Neural progenitor cell (in vitro differentiated cells): ENCODE measurements around the gene KRT13. TPM values are rescaled to one million over a fixed set of nuclear protein-coding genes. Genes with fewer than 3 reads are reported as not detected.

ENCODE experiments used
- DNase-seq: peaks from one replicate; pipeline ENCODE4 v3.0.0-alpha.2; 2016; ENCODE audit warnings: low spot score
- H2AFZ ChIP-seq: fragments of 200-600 bp; sonication (generic); replicated peaks from 2 replicates; pipeline ENCODE4 v1.6.1; 2016; ENCODE audit warnings: antibody characterized with exemption
- H3F3A ChIP-seq: fragments of 200-600 bp; sonication (generic); 2 replicates; pipeline ENCODE4 v1.6.1; 2016; ENCODE audit warnings: antibody characterized with exemption, low read depth
- H3K27ac ChIP-seq: fragments of 200-600 bp; sonication (generic); 2 replicates; pipeline ENCODE4 v1.5.1; 2016; ENCODE audit warnings: mild to moderate bottlenecking
- H3K27me3 ChIP-seq: fragments of 200-600 bp; sonication (generic); 2 replicates; pipeline ENCODE4 v1.6.1; 2016; ENCODE audit warnings: mild to moderate bottlenecking, moderate library complexity
- H3K36me3 ChIP-seq: fragments of 200-600 bp; sonication (generic); 2 replicates; pipeline ENCODE4 v1.5.1; 2016
- H3K4me1 ChIP-seq: fragments of 200-600 bp; sonication (generic); 2 replicates; pipeline ENCODE4 v1.6.1; 2016; ENCODE audit warnings: mixed run types
- H3K4me2 ChIP-seq: fragments of 200-600 bp; sonication (generic); 2 replicates; pipeline ENCODE4 v1.6.1; 2016
- H3K4me3 ChIP-seq: fragments of 200-600 bp; sonication (generic); 2 replicates; pipeline ENCODE4 v1.5.1; 2016
- H3K79me2 ChIP-seq: fragments of 200-600 bp; sonication (generic); 2 replicates; pipeline ENCODE4 v1.6.1; 2016; ENCODE audit warnings: low read depth
- H3K9ac ChIP-seq: fragments of 200-600 bp; sonication (generic); 2 replicates; pipeline ENCODE4 v1.6.1; 2016
- H3K9me3 ChIP-seq: fragments of 200-600 bp; sonication (generic); 2 replicates; pipeline ENCODE4 v1.5.1; 2016; ENCODE audit warnings: low read depth
- H4K20me1 ChIP-seq: fragments of 200-600 bp; sonication (generic); 2 replicates; pipeline ENCODE4 v1.6.1; 2016; ENCODE audit warnings: low read depth
- H3K27ac Mint-ChIP-seq: 3 replicates; pipeline ENCODE4 v1.8.0; 2021; ENCODE audit warnings: mixed read lengths
- H3K27me3 Mint-ChIP-seq: 2 replicates; pipeline ENCODE4 v1.8.0; 2022; ENCODE audit warnings: low read depth, mild to moderate bottlenecking, inconsistent platforms, moderate library complexity, mixed read lengths; ENCODE audit not compliant: insufficient read depth
- H3K36me3 Mint-ChIP-seq: 3 replicates; pipeline ENCODE4 v1.8.0; 2021; ENCODE audit warnings: mixed read lengths
- H3K4me1 Mint-ChIP-seq: 3 replicates; pipeline ENCODE4 v1.8.0; 2021; ENCODE audit warnings: mixed read lengths
- H3K4me3 Mint-ChIP-seq: 3 replicates; pipeline ENCODE4 v1.8.0; 2021; ENCODE audit warnings: mild to moderate bottlenecking, moderate library complexity, mixed read lengths
- H3K9me3 Mint-ChIP-seq: 3 replicates; pipeline ENCODE4 v1.8.0; 2020; ENCODE audit warnings: mixed read lengths
- CTCF ChIP-seq: fragments of 200-600 bp; sonication (generic); IDR thresholded peaks from 2 replicates; pipeline ENCODE4 v1.5.1; 2017; ENCODE audit warnings: antibody characterized with exemption, mild to moderate bottlenecking
- EZH2 ChIP-seq: fragments of 200-600 bp; sonication (generic); IDR thresholded peaks from 2 replicates; pipeline ENCODE4 v1.6.1; 2017; ENCODE audit warnings: antibody characterized with exemption, mild to moderate bottlenecking, moderate library complexity
- EZH2phosphoT487 ChIP-seq: fragments of 200-600 bp; sonication (generic); IDR thresholded peaks from 2 replicates; pipeline ENCODE4 v1.6.1; 2017; ENCODE audit warnings: antibody characterized with exemption
- total RNA-seq: library from RNA; depleted of rRNA; stranded (reverse); fragments of >200 nt; gene quantifications from 2 replicates; pipeline ENCODE4 v1.2.3, GENCODE V29; 2015; ENCODE audit warnings: low replicate concordance

The KRT13 gene
- total RNA-seq, 1 donor from 2014 or later = not detected

- Mint-ChIP-seq H3K27ac (no peak overlapping the region), H3K36me3 (no peaks in the 10 kb centered on the region), H3K4me1 (peaks cover 11% of the 10 kb centered on the region), H3K9me3 (no peaks in the 10 kb centered on the region), H3K4me3 (no peak overlapping the region), H3K27me3 (peaks cover 9% of the 10 kb centered on the region)
- no peak for TF ChIP-seq EZH2
- TF ChIP-seq CTCF = no peak
- no peak for TF ChIP-seq EZH2phosphoT487
- Histone ChIP-seq H3K4me1 (peaks cover 8% of the 10 kb centered on the region), H2AFZ (no peak overlapping the region), H3K27me3 (no peaks in the 10 kb centered on the region), H3K36me3 (no peaks in the 10 kb centered on the region), H3K79me2 (no peaks in the 10 kb centered on the region), H3K4me2 (no peak overlapping the region), H3K9ac (no peak overlapping the region), H4K20me1 (no peaks in the 10 kb centered on the region), H3K9me3 (no peaks in the 10 kb centered on the region), H3K27ac (no peak overlapping the region), H3F3A (no peaks in the 10 kb centered on the region), H3K4me3 (no peak overlapping the region)
- DNase-seq = no peak
Observed at GRCh38 chr17:41503202-41503601, 2.2 kb downstream of the KRT13 start.

GRCh38 chr17:41500131-41500911 lies 5.1 kb downstream of the KRT13 start:
- Histone ChIP-seq H3K9ac (no peak overlapping the region), H4K20me1 (no peaks in the 10 kb centered on the region), H3K9me3 (no peaks in the 10 kb centered on the region), H3K27me3 (no peaks in the 10 kb centered on the region), H3K4me1 (peaks cover 8% of the 10 kb centered on the region), H3K27ac (no peak overlapping the region), H3K4me2 (no peak overlapping the region), H3K4me3 (no peak overlapping the region), H2AFZ (no peak overlapping the region), H3F3A (no peaks in the 10 kb centered on the region), H3K79me2 (no peaks in the 10 kb centered on the region), H3K36me3 (no peaks in the 10 kb centered on the region)
- H3K4me3 Mint-ChIP-seq = no peak overlapping the region
- DNase-seq = no peak
- peaks cover 8% of the 10 kb centered on the region for H3K27me3 Mint-ChIP-seq
- no peak for TF ChIP-seq EZH2phosphoT487
- TF ChIP-seq CTCF = no peak
- TF ChIP-seq EZH2 = no peak
- H3K9me3 Mint-ChIP-seq = no peaks in the 10 kb centered on the region
- peak overlapping the region; percentile 8 for H3K27ac Mint-ChIP-seq
- H3K36me3 Mint-ChIP-seq = no peaks in the 10 kb centered on the region
- H3K4me1 Mint-ChIP-seq = peaks cover 8% of the 10 kb centered on the region

GRCh38 chr17:41499714-41500113 lies 5.7 kb downstream of the KRT13 start:
- H3K4me1 Mint-ChIP-seq = peaks cover 8% of the 10 kb centered on the region
- H3K27ac Mint-ChIP-seq = no peak overlapping the region
- H3K36me3 ChIP-seq = no peaks in the 10 kb centered on the region
- H4K20me1 ChIP-seq = no peaks in the 10 kb centered on the region
- no peaks in the 10 kb centered on the region for H3K9me3 ChIP-seq
- TF ChIP-seq EZH2phosphoT487 = no peak
- no peak for TF ChIP-seq CTCF
- TF ChIP-seq EZH2 = no peak
- H3K4me3 ChIP-seq = no peak overlapping the region
- no peaks in the 10 kb centered on the region for H3K9me3 Mint-ChIP-seq
- no peaks in the 10 kb centered on the region for H3K27me3 ChIP-seq
- H3F3A ChIP-seq = no peaks in the 10 kb centered on the region
- H3K4me1 ChIP-seq = peaks cover 8% of the 10 kb centered on the region
- no peak overlapping the region for H3K4me3 Mint-ChIP-seq
- no peak for DNase-seq
- H3K79me2 ChIP-seq = no peaks in the 10 kb centered on the region
- no peak overlapping the region for H3K9ac ChIP-seq
- peaks cover 8% of the 10 kb centered on the region for H3K27me3 Mint-ChIP-seq
- H2AFZ ChIP-seq = no peak overlapping the region
- no peak overlapping the region for H3K27ac ChIP-seq
- H3K4me2 ChIP-seq = no peak overlapping the region
- H3K36me3 Mint-ChIP-seq = no peaks in the 10 kb centered on the region
